NCI-H2029 treated with DMSO at 0.1 percent for 48 hours (cell line): Measurements from ENCODE around the gene MYO6.
"Not testable (repeated sequence)": the region's sequence is repeated elsewhere in the genome, so short reads cannot be mapped to it uniquely, and the experiment has no call there.

ENCODE experiments used
- DNase-seq: peaks from one replicate; lab custom pipeline; 2025; lab: John Stamatoyannopoulos, UW

Gene MYO6

DNA sequence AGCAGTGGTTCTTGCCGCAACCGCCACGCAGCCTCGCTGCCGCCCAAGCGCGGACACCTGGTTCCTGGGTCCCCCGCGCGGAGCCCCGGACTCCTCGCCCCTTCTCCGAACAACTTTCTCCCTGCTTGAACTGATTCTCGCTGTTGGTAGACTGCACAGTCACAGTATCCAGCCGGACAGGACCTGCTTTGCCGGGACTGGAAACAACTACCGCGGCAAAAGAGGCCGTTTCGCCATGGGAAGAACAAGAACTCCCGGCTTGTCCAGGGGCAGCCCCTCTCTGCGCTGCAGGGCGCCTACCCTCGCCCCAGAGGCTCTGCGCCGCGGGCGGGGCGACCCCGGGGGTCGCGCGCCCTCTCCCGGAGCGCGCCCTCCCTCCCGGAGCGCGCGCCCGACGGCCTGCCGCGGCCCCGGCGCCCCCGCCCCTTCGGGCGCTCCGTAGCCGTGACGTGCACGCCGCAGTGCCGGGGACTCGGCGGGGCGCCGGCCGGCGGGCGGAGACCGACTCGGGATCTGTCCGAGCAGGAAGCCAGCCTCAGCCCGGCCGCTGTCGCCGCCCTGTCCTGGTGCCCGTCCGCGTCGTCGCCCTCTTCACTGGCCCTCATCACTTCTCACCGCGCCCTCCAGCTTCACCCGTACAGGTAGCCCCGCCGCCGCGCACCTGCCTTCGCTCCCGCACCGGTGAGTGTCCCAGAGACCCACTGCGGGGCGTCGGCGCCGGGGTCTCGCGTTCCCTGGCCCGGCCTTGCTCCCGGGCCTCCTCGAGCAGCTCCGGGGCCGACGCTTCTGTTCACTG is at the start of gene MYO6:
Gene MYO6, plus strand, starts transcription at position 497 of the 796 bp plus-strand sequence. CDS start 68,309 bp downstream, outside the sequence.
- no peak for DNase-seq

DNA sequence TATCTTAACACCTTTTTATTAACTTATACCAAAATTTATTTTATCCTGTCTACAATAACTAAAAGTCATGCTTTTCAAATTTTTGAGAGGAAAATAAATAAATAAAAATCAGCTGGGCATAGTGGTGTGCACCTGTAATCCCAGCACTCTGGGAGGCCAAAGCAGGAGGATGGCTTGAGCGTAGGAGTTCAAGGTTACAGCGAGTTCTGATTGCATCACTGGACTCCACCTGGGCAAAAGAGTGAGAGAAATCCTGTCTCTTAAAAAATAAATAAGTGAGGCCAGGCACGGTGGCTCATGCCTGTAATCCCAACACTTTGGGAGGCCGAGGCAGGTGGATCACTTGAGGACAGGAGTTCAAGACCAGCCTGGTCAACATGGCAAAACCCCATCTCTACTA is 40.7 kb upstream of the MYO6 start:
- DNase-seq = not testable (repeated sequence)

GRCh38 chr6:75711173-75711572 is 37.9 kb upstream of the MYO6 start:
- DNase-seq = no peak

- no peak for DNase-seq
These were observed 29.9 kb upstream of the MYO6 start for GRCh38 chr6:75719133-75719532.

DNA sequence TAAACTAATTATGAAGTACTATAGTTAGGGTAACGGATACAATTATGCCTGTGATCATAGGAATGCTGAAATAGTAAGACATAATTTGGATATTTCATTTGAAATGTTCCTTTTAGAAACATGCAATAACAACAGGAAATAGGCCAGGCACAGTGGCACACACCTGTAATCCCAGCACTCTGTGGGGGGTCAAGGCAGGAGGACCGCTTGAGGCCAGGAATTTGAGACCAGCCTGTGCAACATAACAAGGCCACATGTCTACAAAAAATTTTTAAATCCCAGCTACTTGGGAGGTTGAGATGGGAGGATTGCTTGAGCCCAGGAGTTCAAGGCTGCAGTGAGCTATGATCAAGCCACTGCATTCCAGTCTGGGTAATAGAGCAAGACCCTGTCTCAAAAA is 25.7 kb upstream of the MYO6 start:
- no peak for DNase-seq

- no peak for DNase-seq
These were observed 21.8 kb upstream of the MYO6 start for GRCh38 chr6:75727206-75727605.

DNA sequence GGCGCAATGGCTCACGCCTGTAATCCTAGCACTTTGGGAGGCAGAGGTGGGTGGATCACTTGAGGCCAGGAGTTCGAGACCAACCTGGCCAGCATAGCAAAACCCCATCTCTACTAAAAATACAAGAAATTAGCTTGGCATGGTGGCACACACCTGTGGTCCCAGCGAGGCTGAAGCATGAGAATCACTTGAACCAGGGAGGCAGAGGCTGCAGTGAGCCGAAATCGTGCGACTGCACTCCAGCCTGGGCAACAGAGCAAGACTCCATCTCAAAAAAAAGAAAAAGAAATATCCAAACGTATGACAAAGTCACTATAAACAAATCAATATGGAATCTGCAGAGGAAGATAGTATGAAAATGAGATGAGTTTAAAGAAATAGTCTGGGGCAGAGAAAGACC is 18.0 kb upstream of the MYO6 start:
- not testable (repeated sequence) for DNase-seq

GRCh38 chr6:75735491-75736186 is 13.4 kb upstream of the MYO6 start:
- DNase-seq = no peak

- no peak for DNase-seq
These were observed 5.1 kb upstream of the MYO6 start for GRCh38 chr6:75743971-75744370.

DNA sequence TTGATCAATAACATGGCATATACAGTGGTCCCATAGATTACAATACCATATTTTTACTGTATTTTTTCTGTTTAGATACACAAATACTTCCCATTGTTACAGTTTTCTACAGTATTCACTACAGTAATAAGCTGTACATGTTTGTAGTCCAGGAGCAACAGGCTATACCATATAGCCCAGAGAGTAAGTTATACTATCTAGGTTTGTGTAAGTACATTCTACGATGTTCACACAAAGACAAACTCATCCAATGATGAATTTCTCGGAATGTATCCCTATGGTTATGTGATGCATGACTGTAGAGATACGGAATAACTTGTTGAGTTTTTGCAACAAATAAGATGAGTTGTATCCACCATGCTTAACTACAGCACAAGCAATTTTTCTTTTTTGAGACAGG is 3.6 kb upstream of the MYO6 start:
- DNase-seq = no peak

DNA sequence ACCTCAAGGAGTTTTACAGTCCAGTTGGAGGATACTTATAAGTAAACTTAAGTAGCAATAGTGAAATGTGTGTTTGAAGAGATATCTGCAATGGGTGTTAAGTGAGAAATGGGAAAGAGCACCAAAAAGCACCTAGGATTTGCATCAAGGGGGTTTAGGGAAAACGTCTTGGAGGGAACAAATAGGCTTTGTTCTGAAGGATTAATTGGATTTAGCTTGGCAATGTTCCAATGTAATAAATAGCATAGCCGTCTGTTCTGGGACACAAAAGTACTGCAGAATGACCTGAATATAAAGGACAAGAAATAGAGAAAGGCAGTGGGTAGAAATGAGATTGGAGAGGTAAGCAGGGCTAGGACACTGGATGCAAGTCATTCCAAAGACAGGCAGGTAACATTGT is 2.8 kb upstream of the MYO6 start:
- DNase-seq = no peak

GRCh38 chr6:75747152-75747992 is 1.7 kb upstream of the MYO6 start:
- DNase-seq = no peak

DNA sequence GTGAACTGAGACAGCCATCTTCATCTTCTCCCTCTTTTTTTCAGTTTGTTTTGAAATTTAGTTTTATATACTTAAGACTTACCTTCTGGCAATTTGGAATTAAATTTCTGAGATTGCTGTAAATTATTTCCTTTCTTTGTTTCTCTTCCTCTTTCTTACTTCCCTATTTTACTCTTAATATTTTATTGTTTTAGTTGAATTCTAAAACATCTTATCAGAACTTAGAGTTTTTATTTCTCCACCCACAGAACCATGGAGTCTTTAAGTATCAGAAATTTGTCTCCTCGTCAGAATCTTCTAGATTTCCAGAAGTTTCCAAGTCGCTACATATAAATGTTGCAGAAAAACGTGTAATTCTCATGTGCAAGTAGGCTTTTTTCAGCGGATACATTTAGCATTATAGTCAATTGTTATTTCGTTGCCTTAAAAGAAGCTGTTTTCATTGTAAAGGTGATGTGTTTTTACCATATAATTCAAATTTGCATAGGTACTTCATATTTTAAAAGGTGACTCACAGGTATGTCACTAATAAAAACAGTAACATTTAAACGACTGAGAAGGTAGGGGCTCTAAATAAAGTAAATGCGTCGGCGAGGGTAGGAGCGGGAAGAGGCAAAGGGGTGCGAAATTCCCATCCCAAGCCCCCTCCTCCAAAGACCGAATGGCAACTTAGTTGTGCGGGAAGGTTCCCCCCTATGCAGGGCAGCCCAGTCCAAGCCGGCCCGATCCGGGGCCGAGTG is 866 bp upstream of the MYO6 start:
- DNase-seq = no peak

GRCh38 chr6:75751443-75751842 is 2.4 kb downstream of the MYO6 start:
- no peak for DNase-seq

GRCh38 chr6:75752365-75752764 is 3.3 kb downstream of the MYO6 start:
- no peak for DNase-seq

- no peak for DNase-seq
These were observed 6.7 kb downstream of the MYO6 start for GRCh38 chr6:75755704-75756103.

- no peak for DNase-seq
These were observed 8.3 kb downstream of the MYO6 start for GRCh38 chr6:75757295-75757694.

DNA sequence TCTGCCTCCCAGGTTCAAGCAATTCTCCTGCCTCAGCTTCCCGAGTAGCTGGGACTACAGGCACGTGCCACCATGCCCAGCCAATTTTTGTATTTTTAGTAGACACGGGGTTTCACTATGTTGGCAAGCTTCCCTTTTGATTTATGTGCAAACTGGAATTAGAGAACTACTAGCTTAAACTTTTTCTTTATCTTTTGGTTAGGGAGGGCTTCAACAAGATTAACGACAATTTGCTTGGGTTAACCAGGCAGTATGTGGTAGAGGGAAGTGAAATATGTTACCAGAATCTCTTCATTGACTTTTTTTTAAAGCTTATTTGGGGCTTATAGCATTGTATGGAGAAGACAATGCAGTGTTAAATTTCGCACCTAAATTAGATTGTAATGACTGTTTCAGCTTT is 9.0 kb downstream of the MYO6 start:
- no peak for DNase-seq

GRCh38 chr6:75759207-75759606 is 10.2 kb downstream of the MYO6 start:
- no peak for DNase-seq

- no peak for DNase-seq
These were observed 11.3 kb downstream of the MYO6 start for GRCh38 chr6:75760320-75760719.

- no peak for DNase-seq
These were observed 12.4 kb downstream of the MYO6 start for GRCh38 chr6:75761489-75761888.

GRCh38 chr6:75762063-75762462 is 13.0 kb downstream of the MYO6 start:
- DNase-seq = no peak
